ENCODE data around the gene REP15. TPM values are rescaled to one million over a fixed set of nuclear protein-coding genes. Genes with fewer than 3 reads are reported as not detected.
"Not testable (repeated sequence)": the region's sequence is repeated elsewhere in the genome, so short reads cannot be mapped to it uniquely, and the experiment has no call there.

The REP15 gene
- 0.23 and 0.30 TPM in 2 replicates for total RNA-seq (2014; rRNA removed; shearing (Covaris generic))
- 0.17 TPM in 1 of 2 replicates, not detected in the other for polyA plus RNA-seq (2014; cell fraction: nucleus; rRNA removed)

DNA sequence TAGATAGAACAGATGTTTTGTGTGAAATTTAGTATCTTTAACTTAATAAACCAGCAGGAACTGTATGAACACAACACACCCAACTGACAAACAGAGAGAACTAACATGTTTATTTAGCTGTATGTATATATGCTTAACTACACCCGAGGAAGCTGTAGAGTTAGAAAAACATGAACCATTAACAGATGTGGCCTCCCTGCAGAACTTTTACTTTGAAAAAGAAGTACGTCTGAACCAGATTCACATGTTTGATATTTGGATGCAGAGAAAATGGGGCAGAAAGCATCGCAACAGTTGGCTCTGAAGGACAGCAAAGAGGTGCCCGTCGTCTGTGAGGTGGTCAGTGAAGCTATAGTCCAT, at the start of gene REP15:
TSS of gene REP15 (plus strand) at position 155 of the 360 bp plus-strand sequence. CDS start at position 271, 116 bp downstream.
- DNase-seq (ENCODE audit: extremely low read depth, low read depth): no peak

DNA sequence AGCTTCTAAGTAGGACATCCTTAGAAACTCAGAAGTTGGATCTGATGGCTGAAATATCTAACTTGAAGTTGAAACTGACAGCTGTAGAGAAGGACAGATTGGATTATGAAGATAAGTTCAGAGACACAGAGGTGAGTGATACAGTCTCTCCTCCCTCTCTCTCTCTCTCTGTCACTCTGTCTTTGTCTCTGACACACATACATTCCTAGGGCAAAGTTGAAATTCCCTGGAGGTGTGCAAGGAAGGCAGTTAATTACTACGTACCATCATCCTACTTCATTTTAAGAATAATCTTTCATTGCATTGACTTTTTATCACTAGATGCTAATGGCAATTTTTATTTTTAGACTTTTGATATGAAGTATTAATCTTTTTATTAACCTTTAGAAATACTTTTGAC, 46.2 kb upstream of the REP15 start:
- DNase-seq (ENCODE audit: extremely low read depth, low read depth): no peak

DNA sequence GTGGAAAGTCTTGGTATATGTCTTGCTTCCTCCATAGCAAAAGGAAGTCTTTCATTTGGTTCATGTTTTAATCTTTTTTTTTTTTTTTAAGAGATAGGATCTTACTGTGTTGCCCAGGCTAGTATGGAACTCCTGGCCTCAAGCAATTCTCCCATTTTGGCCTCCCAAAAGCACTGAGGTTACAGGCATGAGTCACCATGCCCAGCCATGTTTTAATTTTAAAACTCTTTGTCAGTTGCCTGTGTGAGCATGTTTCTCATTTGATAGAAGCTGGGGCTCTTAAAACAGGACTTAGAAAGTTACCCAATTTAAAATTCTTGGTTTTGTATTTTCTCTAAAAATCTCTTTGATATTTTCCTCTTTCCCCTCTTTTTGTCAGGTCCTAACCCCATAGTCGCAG, 45.0 kb upstream of the REP15 start:
- no peak for DNase-seq (ENCODE audit: extremely low read depth, low read depth)

DNA sequence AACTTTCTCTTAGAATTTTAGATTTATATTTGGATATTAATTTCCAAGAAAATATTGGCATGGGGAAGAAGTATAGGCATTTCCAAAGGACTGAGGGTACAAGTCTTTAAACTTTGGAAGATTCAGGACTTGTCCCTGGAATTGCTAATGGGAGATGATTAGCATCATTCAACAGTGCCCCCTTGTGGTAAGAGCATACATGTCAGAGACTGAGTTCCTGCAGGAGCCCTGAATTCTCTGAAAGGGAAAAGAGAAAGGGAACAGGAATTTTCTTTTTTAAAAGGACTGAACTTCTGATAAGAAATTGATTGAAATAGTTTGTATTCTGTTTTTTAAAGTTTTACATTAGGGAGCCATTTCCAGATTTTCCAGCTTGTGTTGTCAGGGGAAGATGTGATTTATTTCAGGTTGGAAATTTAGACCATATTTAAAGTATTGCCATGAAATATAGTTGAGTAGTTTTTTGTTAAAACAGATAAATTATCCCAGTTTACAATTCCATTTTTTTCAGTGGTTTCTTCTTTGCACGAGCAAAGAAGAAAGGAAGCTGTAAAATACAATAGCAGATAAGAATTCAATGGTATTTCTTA, 44.0 kb upstream of the REP15 start:
- DNase-seq (ENCODE audit: extremely low read depth, low read depth): peak; percentile 72

- DNase-seq (ENCODE audit: extremely low read depth, low read depth): no peak
Measured at GRCh38 chr12:27653661-27654060, 42.6 kb upstream of the REP15 start.

GRCh38 chr12:27655476-27655875, 40.8 kb upstream of the REP15 start:
- not testable (repeated sequence) for DNase-seq (ENCODE audit: extremely low read depth, low read depth)

DNA sequence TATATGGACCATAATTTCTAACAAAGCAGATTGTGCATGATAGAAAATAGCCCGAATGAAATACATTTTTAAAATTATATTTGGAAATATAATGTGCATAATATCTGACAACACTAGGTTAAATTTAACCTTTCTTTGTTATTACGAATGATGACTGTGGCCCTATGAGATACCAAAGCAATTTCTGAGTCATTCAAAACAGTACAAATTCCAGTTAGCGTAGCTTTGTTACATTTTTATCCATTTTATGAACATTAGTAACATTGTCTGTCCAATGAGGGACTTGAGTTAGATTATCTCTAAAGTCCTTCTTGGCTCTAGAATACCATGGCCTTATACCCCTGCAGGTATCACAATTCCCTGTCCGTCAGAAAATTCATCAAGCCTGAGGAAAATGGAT, 39.0 kb upstream of the REP15 start:
- DNase-seq (ENCODE audit: extremely low read depth, low read depth): no peak

GRCh38 chr12:27665704-27666103, 30.5 kb upstream of the REP15 start:
- DNase-seq (ENCODE audit: extremely low read depth, low read depth): no peak

- DNase-seq (ENCODE audit: extremely low read depth, low read depth): no peak
Measured at GRCh38 chr12:27666510-27666909, 29.7 kb upstream of the REP15 start.

GRCh38 chr12:27667540-27667939, 28.7 kb upstream of the REP15 start:
- no peak for DNase-seq (ENCODE audit: extremely low read depth, low read depth)

DNA sequence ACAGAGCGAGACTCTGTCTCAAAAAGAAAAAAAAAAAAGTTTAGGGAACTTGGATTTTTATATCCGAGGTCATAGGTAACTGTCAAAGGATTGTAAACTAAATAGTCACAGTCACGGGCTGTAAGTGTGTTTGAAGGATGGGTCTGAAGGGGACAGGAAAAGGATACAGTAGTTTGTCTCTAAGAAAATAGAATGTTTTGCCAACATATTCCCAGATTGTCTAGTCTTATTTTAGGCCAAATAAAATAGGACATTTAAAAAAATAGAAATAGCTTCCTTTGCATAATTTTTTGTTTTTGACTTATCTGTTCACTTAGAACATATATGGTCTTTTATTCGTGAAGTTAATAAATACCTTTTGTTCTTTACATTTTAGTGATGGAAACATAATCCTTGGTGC, 24.2 kb upstream of the REP15 start:
- no peak for DNase-seq (ENCODE audit: extremely low read depth, low read depth)

GRCh38 chr12:27672643-27673042, 23.6 kb upstream of the REP15 start:
- no peak for DNase-seq (ENCODE audit: extremely low read depth, low read depth)

GRCh38 chr12:27673101-27673718, 23.0 kb upstream of the REP15 start:
- no peak for DNase-seq (ENCODE audit: extremely low read depth, low read depth)

- DNase-seq (ENCODE audit: extremely low read depth, low read depth): no peak
Measured at GRCh38 chr12:27674989-27675388, 21.3 kb upstream of the REP15 start.

GRCh38 chr12:27680619-27681018, 15.6 kb upstream of the REP15 start:
- no peak for DNase-seq (ENCODE audit: extremely low read depth, low read depth)

DNA sequence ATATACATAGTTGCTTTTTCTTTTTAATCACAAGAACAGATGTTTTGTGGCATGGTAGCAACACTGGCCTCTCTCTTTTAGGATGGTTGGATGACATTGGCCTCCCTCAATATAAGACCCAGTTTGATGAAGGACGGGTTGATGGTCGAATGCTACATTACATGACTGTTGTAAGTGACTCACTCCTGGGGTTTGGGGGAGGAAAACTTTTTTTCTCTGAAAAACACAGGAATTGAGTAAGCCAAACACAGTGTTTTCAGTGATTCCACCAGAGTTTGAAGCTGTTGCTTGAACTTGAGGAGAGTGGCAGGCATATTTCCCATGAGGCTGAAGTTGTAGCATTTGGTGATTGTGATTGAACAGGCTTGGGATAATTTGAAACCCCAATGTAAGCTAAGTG, 13.7 kb upstream of the REP15 start:
- DNase-seq (ENCODE audit: extremely low read depth, low read depth): no peak

GRCh38 chr12:27685274-27685673, 11.0 kb upstream of the REP15 start:
- no peak for DNase-seq (ENCODE audit: extremely low read depth, low read depth)

DNA sequence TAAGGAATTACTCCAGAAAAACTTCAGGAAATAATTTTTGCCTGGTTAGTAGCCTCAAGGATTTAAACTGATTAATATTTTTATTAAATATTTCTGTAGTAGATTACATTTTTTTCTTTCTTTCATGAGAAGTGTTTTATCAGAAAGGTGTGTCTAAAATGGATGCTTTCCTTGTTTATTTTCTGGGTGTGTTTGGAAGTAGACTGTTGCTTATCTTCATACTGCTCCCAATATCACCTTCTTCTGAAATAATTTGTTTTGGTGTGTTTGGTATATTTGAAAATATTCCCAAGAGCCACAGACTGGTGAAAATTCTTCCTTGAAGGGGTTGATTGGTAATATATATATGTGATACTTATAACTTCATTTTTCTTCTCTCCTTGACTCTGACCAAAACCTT, 10.1 kb upstream of the REP15 start:
- no peak for DNase-seq (ENCODE audit: extremely low read depth, low read depth)

- no peak for DNase-seq (ENCODE audit: extremely low read depth, low read depth)
Measured at GRCh38 chr12:27688671-27689070, 7.6 kb upstream of the REP15 start.

DNA sequence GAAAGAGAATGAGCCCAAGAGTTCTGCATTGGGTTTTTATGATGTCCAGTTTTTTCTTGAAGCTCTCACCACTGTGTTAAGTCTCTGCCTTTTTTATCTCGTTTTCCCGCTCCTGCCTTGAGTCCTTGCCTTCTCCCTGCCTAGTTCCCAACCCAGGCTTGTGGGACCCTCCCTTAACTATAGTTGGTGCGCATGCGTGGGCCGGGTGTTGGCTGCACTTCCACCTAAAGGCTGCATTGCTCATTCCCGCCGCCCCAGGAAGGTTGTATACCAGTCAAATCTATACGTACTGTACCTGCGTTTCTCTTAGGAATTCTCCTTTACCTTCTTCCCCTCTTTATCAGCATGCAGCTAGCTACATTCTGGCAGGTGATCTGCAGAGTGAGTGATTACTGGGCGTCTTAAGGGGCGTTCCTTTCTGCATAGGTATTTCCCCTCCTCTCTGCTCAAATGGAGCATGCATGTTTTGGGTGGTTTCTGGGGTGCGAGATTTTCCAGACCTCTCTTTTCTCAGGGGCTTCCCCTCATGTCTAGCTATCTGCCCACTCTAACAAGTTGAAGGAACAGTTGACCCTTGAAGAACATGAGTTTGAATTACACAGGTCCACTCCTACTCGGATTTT, 6.6 kb upstream of the REP15 start:
- DNase-seq (ENCODE audit: extremely low read depth, low read depth): no peak

- DNase-seq (ENCODE audit: extremely low read depth, low read depth): no peak
Measured at GRCh38 chr12:27693403-27693802, 2.8 kb upstream of the REP15 start.

DNA sequence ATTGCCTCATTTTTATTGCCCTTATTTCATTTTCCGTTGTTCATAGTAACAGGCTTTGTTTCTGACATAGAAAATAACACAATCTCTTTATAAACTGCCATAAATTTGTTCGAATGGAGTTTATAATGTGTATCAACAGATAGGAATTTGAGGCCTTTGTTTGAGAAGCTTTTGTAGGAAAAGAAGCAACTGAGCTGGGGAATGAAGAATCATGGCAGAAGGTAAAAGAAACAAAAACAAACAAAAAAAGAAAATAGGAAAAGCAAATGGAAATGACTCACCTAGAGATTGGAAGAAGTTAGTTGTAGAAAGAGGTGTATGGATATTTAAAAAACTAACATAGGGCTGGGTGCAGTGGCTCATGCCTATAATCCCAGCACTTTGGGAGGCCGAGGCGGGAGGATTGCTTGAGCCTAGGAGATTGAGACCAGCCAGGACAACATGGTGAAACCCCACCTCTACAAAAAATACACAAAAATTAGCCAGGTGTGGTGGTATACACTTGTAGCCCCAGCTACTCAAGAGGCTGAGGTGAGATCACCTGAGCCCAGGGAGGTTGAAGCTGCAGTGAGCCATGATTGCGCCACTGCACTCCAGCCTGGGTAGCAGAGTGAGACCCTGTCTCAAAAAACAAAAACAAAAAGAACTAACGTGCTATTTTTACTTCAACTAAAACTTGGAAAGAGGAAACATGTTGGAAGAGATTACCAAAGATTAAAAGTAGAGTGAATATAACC, 523 bp upstream of the REP15 start:
- no peak for DNase-seq (ENCODE audit: extremely low read depth, low read depth)

Measured in NCI-H460 (cell line).